ENCODE results near the gene TULP4. TPM values are rescaled to one million over a fixed set of nuclear protein-coding genes. Genes with fewer than 3 reads are reported as not detected.

TULP4 gene
- total and polyA plus RNA-seq, 10 donors: 1.8 to 143 (median 78.1) TPM

- intact Hi-C loops (cut with DNase I; ENCODE audit: low total_unique reads): loop anchor here (10.0 kb wide), 1 partner anchor 63 kb away; no protein-coding TSS in a partner anchor
- H3K4me3 ChIP-seq: no peak overlapping the region
- 91 to 96% (median 94%) methylated on average over 3 of the region's 3 CpGs for WGBS, 5 donors
- no peak for TF ChIP-seq POLR2AphosphoS5 (IDR thresholded peaks at IDR 0.05)
- TF ChIP-seq CTCF (IDR thresholded peaks at IDR 0.05 in 8 of 11, conservative IDR thresholded peaks at IDR 0.05 in 3 of 11): no peak
- TF ChIP-seq POLR2A (IDR thresholded peaks at IDR 0.05): no peak
- peaks cover 0 to 10% (median 0%) of the 10 kb centered on the region in 6 donors for H3K4me1 ChIP-seq
- H3K9me3 ChIP-seq: no peaks in the 10 kb centered on the region
- no peak for DNase-seq
- H3K36me3 ChIP-seq: peaks cover 0 to 29% (median 0%) of the 10 kb centered on the region in 6 donors
- no peaks in the 10 kb centered on the region for H3K27me3 ChIP-seq (replicated peaks in 1 of 7)
- no peak overlapping the region for H3K27ac ChIP-seq
These were observed 125.3 kb downstream of the TULP4 start for GRCh38 chr6:158437571-158437970.

GRCh38 chr6:158438226-158438625 is 126.0 kb downstream of the TULP4 start:
- Histone ChIP-seq H3K4me1 (peaks cover 0 to 10% (median 0%) of the 10 kb centered on the region in 6 donors), H3K4me3 (no peak overlapping the region), H3K27me3 (replicated peaks in 1 of 7) (no peaks in the 10 kb centered on the region), H3K9me3 (no peaks in the 10 kb centered on the region), H3K36me3 (peaks cover 0 to 35% (median 0%) of the 10 kb centered on the region in 6 donors), H3K27ac (no peak overlapping the region)
- 68 to 82% (median 75%) methylated on average over 7 of the region's 7 CpGs for WGBS, 5 donors
- intact Hi-C loops (cut with DNase I; ENCODE audit: low total_unique reads): loop anchor here (10.0 kb wide), 1 partner anchor 63 kb away; no protein-coding TSS in a partner anchor
- no peak for DNase-seq
- TF ChIP-seq POLR2AphosphoS5 (IDR thresholded peaks at IDR 0.05): no peak
- no peak for TF ChIP-seq POLR2A (IDR thresholded peaks at IDR 0.05)
- no peak for TF ChIP-seq CTCF (IDR thresholded peaks at IDR 0.05 in 8 of 11, conservative IDR thresholded peaks at IDR 0.05 in 3 of 11)

GRCh38 chr6:158439255-158439654 is 127.0 kb downstream of the TULP4 start:
- Histone ChIP-seq H3K9me3 (no peaks in the 10 kb centered on the region), H3K36me3 (peaks cover 0 to 36% (median 0%) of the 10 kb centered on the region in 6 donors), H3K4me3 (no peak overlapping the region), H3K27me3 (replicated peaks in 1 of 7) (no peaks in the 10 kb centered on the region), H3K27ac (no peak overlapping the region), H3K4me1 (peaks cover 0 to 10% (median 0%) of the 10 kb centered on the region in 6 donors)
- DNase-seq: no peak
- peak in 1 of 3 donors; percentile 10 for TF ChIP-seq POLR2AphosphoS5 (IDR thresholded peaks at IDR 0.05)
- TF ChIP-seq CTCF (IDR thresholded peaks at IDR 0.05 in 8 of 11, conservative IDR thresholded peaks at IDR 0.05 in 3 of 11): no peak
- intact Hi-C loops (cut with DNase I; ENCODE audit: low total_unique reads): loop anchor here (10.0 kb wide), 1 partner anchor 64 kb away; no protein-coding TSS in a partner anchor

- H3K36me3 ChIP-seq: peaks cover 0 to 29% (median 0%) of the 10 kb centered on the region in 6 donors
- intact Hi-C loops (cut with DNase I; ENCODE audit: low total_unique reads): no loop called here
- TF ChIP-seq POLR2AphosphoS5 (IDR thresholded peaks at IDR 0.05): no peak
- no peak for TF ChIP-seq POLR2A (IDR thresholded peaks at IDR 0.05)
- no peak for TF ChIP-seq CTCF (IDR thresholded peaks at IDR 0.05 in 8 of 11, conservative IDR thresholded peaks at IDR 0.05 in 3 of 11)
- DNase-seq: no peak
- no peak overlapping the region for H3K27ac ChIP-seq
- 69 to 88% (median 74%) methylated on average over 7 of the region's 7 CpGs for WGBS, 5 donors
- peaks cover 0 to 10% (median 0%) of the 10 kb centered on the region in 6 donors for H3K4me1 ChIP-seq
- H3K9me3 ChIP-seq: no peaks in the 10 kb centered on the region
- H3K4me3 ChIP-seq: no peak overlapping the region
- no peaks in the 10 kb centered on the region for H3K27me3 ChIP-seq (replicated peaks in 1 of 7)
These were observed 129.5 kb downstream of the TULP4 start for GRCh38 chr6:158441716-158442215.
